GM08714 (cell line): ENCODE results near the gene OR8D2.

Source experiments
- H3K4me3 ChIP-seq: fragments of 200-500 bp; sonication (Bioruptor generic); 2 replicates; pipeline ENCODE4 v1.5.1; 2014; ENCODE audit warnings: mild to moderate bottlenecking, low read length, inconsistent platforms
- ZNF274 ChIP-seq: IDR thresholded peaks from 2 replicates; pipeline ENCODE4 v1.6.1; 2012; ENCODE audit warnings: mild to moderate bottlenecking, low read depth, low read length

The OR8D2 gene, protein sequence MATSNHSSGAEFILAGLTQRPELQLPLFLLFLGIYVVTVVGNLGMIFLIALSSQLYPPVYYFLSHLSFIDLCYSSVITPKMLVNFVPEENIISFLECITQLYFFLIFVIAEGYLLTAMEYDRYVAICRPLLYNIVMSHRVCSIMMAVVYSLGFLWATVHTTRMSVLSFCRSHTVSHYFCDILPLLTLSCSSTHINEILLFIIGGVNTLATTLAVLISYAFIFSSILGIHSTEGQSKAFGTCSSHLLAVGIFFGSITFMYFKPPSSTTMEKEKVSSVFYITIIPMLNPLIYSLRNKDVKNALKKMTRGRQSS

DNA sequence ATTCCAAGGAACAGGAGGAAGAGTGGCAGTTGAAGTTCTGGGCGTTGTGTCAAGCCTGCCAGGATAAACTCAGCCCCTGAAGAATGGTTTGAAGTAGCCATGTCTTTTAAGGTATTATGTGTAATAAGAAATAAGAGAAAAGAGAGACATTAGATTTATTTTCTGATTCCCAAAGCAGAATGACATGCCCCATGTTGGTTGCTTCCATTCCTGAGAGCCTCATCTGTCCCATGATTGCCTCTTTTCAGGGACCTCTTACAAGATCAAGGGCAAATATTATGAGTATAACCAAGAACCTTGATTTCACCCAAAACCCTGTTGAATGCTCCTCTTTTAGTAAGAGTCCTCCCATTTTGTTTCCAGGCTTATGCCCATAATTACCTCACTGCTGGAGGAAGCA lies at the start of gene OR8D2:
Gene OR8D2 (minus strand): TSS at position 101 of the 400 bp plus-strand sequence. CDS start 0 bp downstream, at position 101.
- no peak within 1 kb of the TSS for H3K4me3 ChIP-seq
- no peak for TF ChIP-seq ZNF274

- H3K4me3 ChIP-seq: no peak overlapping the region
- no peak for TF ChIP-seq ZNF274
Observed at GRCh38 chr11:124359566-124359965, 39.6 kb upstream of the OR8D2 start.

GRCh38 chr11:124346311-124346955 lies 26.4 kb upstream of the OR8D2 start:
- TF ChIP-seq ZNF274: no peak
- H3K4me3 ChIP-seq: no peak overlapping the region

DNA sequence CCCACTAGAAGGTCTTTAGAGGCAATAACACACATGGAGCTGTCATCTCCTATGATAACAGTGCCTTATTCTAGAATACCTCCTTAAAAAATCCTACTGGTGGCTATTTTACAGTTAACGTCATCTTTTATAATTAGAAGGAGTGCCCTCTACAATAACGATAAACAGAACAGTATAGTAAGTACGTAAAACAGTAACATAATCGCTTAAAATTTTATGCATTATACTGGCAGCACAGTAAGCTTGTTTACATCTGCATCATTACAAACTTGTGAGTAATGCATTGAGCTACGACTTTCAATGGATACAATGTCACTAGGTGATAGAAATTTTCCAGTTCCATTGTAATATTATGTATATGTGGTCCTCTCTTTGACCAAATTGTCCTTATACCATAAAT lies 24.3 kb upstream of the OR8D2 start:
- H3K4me3 ChIP-seq: no peak overlapping the region
- no peak for TF ChIP-seq ZNF274

- no peak overlapping the region for H3K4me3 ChIP-seq
- TF ChIP-seq ZNF274: no peak
Observed at GRCh38 chr11:124340142-124340447, 20.1 kb upstream of the OR8D2 start.

DNA sequence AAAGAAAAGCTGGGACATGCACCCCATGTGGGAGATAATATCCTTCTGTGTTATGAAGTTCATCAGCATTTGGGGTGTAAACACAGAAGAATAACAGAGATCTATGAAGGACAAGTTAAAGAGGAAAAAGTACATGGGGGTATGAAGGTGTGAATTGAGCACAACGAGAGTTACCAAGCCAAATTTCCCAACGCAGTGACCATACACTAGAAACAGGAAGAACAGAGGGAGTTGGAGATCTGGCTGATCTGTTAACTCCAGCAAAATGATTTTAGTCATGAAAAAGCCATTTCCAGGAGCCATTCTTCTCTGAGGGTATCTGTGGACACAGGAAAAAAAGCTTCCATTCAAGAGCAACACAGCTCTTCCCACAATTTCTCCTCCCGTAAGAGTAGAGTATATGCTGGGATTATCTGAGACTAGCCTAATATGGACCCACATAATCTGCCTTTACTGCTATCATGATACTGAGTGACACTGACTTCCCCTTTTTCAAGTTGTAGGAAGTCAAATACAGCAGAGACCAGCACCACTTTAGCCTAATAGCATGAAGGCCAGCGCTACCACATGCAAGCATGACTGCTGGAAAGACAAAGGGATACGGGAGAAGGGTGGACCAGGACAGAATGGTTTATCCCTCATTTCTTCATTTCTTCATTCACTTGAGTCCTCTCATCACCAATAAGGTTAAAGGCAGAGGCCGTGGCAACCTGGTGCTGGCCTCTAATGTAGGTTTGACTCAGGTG lies 19.6 kb upstream of the OR8D2 start:
- TF ChIP-seq ZNF274: no peak
- no peak overlapping the region for H3K4me3 ChIP-seq

DNA sequence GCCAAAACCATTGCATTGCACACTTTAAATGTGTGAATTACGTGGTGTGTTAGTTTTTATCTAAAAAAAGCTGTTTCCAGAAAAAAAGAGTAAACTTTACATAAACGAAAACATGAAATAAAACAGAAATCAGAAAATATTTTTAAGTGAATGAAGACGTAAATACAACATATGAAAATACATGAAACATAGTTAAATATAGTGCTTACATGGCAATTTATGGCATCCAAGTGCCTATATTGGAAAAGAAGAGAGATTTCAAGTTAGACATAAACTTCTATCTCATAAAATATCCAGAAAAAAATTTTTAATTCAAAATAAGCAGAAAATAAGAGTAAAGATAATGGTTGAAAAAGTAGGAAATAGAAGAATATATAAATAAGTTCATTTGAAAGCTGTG lies 11.9 kb upstream of the OR8D2 start:
- TF ChIP-seq ZNF274: no peak
- H3K4me3 ChIP-seq: no peak overlapping the region

DNA sequence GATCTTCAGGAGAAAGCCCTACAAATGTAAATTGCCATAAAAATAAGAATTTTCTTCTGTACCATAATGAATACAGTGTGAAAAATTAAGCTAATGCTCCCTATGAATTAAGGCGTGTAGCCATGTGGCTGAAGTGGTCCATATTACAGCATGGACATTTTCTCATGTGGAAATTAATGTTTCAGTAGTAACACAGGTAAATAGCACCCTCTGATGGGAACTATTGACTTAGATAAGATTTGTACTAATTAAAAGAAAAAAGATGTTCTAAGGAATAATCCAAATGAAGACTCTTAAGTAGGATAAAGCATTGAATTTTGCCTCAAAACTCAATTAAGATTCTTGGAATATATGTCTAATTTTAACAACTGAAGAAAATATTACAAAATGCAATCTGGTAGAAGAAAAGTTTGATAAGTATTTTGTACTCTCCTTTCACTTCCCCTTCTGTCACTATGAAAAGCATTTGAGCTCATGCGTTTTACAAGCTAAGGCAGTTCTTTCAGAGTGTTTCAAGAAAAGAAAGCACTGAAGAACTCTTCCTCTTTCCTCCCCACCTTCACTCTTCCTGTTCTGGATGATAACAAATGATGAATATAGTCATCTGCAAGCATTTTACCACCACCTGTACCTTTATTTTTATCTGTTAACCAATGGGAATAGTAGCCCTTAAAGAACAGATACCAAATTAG lies 9.9 kb upstream of the OR8D2 start:
- H3K4me3 ChIP-seq: no peak overlapping the region
- TF ChIP-seq ZNF274: no peak

GRCh38 chr11:124327775-124328174 lies 7.8 kb upstream of the OR8D2 start:
- H3K4me3 ChIP-seq: no peak overlapping the region
- no peak for TF ChIP-seq ZNF274

DNA sequence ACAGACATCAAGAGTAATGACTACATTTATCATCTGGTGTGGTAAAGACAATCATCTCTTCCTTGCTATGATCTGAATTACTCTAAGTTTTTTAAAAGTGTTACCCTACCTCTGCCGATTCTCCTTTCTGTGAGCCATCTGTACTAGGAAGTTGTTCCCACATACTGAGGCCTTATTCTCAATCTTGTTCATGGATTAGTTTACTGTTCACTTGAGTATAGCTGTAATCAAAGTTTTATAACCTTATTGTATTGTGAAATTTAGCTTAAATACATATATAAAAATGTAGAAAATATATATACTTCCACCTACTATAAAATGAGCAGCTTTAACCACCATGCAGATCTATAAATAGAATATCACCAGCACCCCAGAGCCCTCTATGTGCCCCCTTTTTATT lies 2.4 kb upstream of the OR8D2 start:
- no peak for TF ChIP-seq ZNF274
- no peak overlapping the region for H3K4me3 ChIP-seq

GRCh38 chr11:124315052-124315451 lies 4.9 kb downstream of the OR8D2 start:
- TF ChIP-seq ZNF274: no peak

DNA sequence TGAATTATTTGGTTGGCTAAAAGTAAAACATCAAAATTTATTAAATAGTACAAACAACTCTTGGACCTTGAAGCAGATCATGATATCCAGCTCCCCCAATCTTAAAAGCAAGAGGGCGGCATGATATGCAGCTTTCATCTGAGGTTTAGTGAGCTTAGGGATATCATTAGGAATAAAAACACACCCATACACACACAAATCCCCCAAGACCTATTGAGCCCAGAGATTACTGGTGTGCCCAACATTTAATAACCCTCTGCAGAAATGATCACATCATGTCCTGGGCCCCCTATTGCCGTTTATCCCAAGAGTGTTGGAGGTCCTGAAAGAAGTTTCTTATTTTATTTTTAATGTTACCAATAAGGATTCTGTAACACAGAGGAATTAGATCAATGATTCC lies 6.1 kb downstream of the OR8D2 start, which contains the start of gene OR8D1:
Gene OR8D1 (minus strand): TSS at position 101 of the 400 bp plus-strand sequence. CDS start 3,183 bp downstream, outside the sequence.
- H3K4me3 ChIP-seq: no peak within 1 kb of the TSS
- TF ChIP-seq ZNF274: no peak

More at GRCh38 chr11:124315052-124315451, 4.9 kb downstream of the OR8D2 start:
- no peak overlapping the region for H3K4me3 ChIP-seq

DNA sequence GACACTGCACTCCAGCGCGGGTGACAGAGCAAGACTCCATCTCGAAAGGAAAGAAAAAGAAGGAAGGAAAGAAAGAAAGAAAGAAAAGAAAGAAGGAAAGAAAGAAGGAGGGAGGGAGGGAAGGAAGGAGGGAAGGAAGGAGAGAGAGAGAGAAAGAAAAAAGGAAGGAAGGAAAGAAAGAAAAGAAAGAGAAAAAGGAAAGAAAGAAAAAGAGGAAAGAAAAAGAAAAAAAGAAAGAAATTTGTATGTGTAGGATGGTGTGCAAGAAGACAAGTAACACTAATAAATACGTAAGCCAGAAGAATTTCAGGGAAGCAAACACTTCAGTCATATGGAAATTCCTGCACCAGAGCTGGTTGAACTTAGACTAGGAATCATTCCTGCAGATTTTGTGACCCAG lies 6.9 kb downstream of the OR8D2 start:
- no peak for TF ChIP-seq ZNF274
- no peak overlapping the region for H3K4me3 ChIP-seq

DNA sequence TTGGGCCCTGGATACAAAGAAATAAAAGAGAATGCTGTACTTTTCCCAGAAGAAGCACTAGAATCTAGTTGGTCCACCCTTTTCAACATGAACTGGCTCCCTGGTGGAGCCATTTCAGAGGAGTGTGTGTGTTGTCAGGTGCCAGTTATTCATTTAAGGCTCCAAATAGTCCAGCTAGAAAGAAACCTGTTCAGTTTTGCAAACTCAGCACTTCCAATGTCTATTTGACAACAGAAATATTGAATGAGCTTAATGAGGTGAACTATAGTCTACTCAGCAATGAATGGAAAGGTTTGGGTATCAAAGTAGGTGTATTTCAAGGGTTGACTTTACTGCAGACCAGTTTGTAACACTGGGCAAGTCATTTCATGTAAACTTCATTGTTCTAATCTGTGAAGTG lies 8.3 kb downstream of the OR8D2 start:
- no peak overlapping the region for H3K4me3 ChIP-seq
- TF ChIP-seq ZNF274: no peak
